Osteoblast (primary cell): ENCODE measurements around the gene GALR3. TPM values are rescaled to one million over a fixed set of nuclear protein-coding genes. Genes with fewer than 3 reads are reported as not detected.

ENCODE experiments used
- DNase-seq: peaks from one replicate; pipeline ENCODE4 v3.0.0; 2011; ENCODE audit warnings: low spot score, mixed read lengths; ENCODE audit not compliant: insufficient read length; ENCODE audit errors: missing footprints
- H2AFZ ChIP-seq: 2 replicates; pipeline ENCODE4 v1.6.0; 2011; ENCODE audit warnings: mild to moderate bottlenecking, low read length
- H3K27ac ChIP-seq: 2 replicates; pipeline ENCODE4 v1.5.1; 2011; ENCODE audit warnings: mild to moderate bottlenecking, low read depth, low read length, moderate library complexity
- H3K27me3 ChIP-seq: 2 replicates; pipeline ENCODE4 v1.6.0; 2012; ENCODE audit warnings: mild to moderate bottlenecking, control low read depth, inconsistent platforms, low read length, moderate library complexity; ENCODE audit not compliant: insufficient read depth
- H3K36me3 ChIP-seq: 2 replicates; pipeline ENCODE4 v1.5.1; 2011; ENCODE audit warnings: mild to moderate bottlenecking, low read length, control low read depth, moderate library complexity; ENCODE audit not compliant: insufficient read depth
- H3K4me1 ChIP-seq: 2 replicates; pipeline ENCODE4 v1.5.1; 2011; ENCODE audit warnings: mild to moderate bottlenecking, low read length, control low read depth, moderate library complexity; ENCODE audit not compliant: insufficient read depth
- H3K4me2 ChIP-seq: 2 replicates; pipeline ENCODE4 v1.6.0; 2011; ENCODE audit warnings: mild to moderate bottlenecking, low read length; ENCODE audit not compliant: insufficient read depth
- H3K4me3 ChIP-seq: fragments of 200-600 bp; sonication (generic); 3 replicates; pipeline ENCODE4 v1.5.1; 2012; ENCODE audit warnings: mild to moderate bottlenecking, low read length, inconsistent platforms; ENCODE audit not compliant: insufficient read depth
- H3K79me2 ChIP-seq: 2 replicates; pipeline ENCODE4 v1.6.0; 2012; ENCODE audit warnings: mild to moderate bottlenecking, low read length, control low read depth, inconsistent platforms; ENCODE audit not compliant: insufficient read depth
- H3K9me3 ChIP-seq: 2 replicates; pipeline ENCODE4 v1.5.1; 2011; ENCODE audit warnings: low read depth, low read length, control low read depth
- H4K20me1 ChIP-seq: 2 replicates; pipeline ENCODE4 v1.6.0; 2012; ENCODE audit warnings: mild to moderate bottlenecking, low read length, control low read depth; ENCODE audit not compliant: insufficient read depth
- total RNA-seq: library from RNA; depleted of rRNA; stranded (reverse); fragments of >200 nt; gene quantifications from 2 replicates; pipeline ENCODE4 v1.2.3, GENCODE V29; 2012
- TF ChIP-seq, protein P1 (sequence below): IDR thresholded peaks from 2 replicates; pipeline ENCODE4 v1.5.1; 2011; ENCODE audit warnings: mild to moderate bottlenecking, low read depth, low read length, moderate library complexity; ENCODE audit errors: extremely low read depth

Gene GALR3
- total RNA-seq, 1 donor = not detected

DNA sequence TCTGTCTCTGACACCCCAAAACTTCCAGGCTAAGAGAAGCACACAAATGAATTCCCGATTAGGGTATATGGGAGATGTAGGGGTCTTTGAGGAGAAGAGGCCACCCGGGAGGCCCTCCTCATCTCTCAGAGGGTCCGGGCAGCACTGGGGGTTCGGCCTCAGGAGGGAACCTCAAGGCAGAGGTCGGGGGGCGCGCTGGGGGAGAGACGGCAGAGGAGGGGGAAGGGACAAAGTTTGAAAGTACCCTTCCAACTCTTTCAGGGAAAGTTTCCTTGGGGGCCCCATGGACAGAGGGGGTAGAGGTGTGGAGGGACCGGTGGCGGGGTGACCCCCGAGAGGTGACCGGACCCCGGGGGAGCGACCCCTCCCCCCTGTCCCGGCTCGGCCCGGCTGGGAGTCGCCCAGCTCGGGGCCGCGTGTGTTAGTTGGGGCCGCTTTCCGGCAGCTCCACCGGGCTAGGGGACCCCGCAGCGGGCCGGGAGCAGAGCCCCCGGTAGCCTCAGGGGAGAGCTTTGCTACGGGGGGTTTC lies 18.8 kb upstream of the GALR3 start:
- TF ChIP-seq, protein P1, sequence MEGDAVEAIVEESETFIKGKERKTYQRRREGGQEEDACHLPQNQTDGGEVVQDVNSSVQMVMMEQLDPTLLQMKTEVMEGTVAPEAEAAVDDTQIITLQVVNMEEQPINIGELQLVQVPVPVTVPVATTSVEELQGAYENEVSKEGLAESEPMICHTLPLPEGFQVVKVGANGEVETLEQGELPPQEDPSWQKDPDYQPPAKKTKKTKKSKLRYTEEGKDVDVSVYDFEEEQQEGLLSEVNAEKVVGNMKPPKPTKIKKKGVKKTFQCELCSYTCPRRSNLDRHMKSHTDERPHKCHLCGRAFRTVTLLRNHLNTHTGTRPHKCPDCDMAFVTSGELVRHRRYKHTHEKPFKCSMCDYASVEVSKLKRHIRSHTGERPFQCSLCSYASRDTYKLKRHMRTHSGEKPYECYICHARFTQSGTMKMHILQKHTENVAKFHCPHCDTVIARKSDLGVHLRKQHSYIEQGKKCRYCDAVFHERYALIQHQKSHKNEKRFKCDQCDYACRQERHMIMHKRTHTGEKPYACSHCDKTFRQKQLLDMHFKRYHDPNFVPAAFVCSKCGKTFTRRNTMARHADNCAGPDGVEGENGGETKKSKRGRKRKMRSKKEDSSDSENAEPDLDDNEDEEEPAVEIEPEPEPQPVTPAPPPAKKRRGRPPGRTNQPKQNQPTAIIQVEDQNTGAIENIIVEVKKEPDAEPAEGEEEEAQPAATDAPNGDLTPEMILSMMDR = no peak
- Histone ChIP-seq H3K9me3 (no peaks in the 10 kb centered on the region), H3K4me1 (peaks cover 30% of the 10 kb centered on the region), H3K27me3 (no peaks in the 10 kb centered on the region), H3K4me2 (peak overlapping the region; percentile 98), H4K20me1 (peaks cover 2% of the 10 kb centered on the region), H3K79me2 (peaks cover 13% of the 10 kb centered on the region), H3K36me3 (no peaks in the 10 kb centered on the region), H3K4me3 (peak overlapping the region; percentile 84), H2AFZ (peak overlapping the region; percentile 66), H3K27ac (peak overlapping the region; percentile 82)
- DNase-seq = peak; percentile 95

GRCh38 chr22:37804881-37805809 lies 18.0 kb upstream of the GALR3 start:
- Histone ChIP-seq H3K9me3 (no peaks in the 10 kb centered on the region), H3K79me2 (peaks cover 13% of the 10 kb centered on the region), H3K4me1 (peaks cover 30% of the 10 kb centered on the region), H3K27ac (peak overlapping the region; percentile 82), H3K4me2 (peak overlapping the region; percentile 98), H2AFZ (peak overlapping the region; percentile 91), H4K20me1 (peaks cover 2% of the 10 kb centered on the region), H3K36me3 (no peaks in the 10 kb centered on the region), H3K27me3 (no peaks in the 10 kb centered on the region), H3K4me3 (peak overlapping the region; percentile 84)
- peak; percentile 97 for DNase-seq
- TF ChIP-seq, protein P1 = no peak

DNA sequence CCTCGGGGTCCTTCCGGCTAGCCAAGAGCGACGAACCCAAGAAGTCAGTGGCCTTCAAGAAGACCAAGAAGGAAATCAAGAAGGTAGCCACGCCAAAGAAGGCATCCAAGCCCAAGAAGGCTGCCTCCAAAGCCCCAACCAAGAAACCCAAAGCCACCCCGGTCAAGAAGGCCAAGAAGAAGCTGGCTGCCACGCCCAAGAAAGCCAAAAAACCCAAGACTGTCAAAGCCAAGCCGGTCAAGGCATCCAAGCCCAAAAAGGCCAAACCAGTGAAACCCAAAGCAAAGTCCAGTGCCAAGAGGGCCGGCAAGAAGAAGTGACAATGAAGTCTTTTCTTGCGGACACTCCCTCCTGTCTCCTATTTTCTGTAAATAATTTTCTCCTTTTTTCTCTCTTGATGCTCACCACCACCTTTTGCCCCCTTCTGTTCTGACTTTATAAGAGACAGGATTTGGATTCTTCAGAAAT lies 17.3 kb upstream of the GALR3 start:
- H3K27me3 ChIP-seq = no peaks in the 10 kb centered on the region
- H3K4me1 ChIP-seq = peaks cover 30% of the 10 kb centered on the region
- no peaks in the 10 kb centered on the region for H3K36me3 ChIP-seq
- DNase-seq = peak; percentile 69
- peaks cover 2% of the 10 kb centered on the region for H4K20me1 ChIP-seq
- H2AFZ ChIP-seq = peak overlapping the region; percentile 91
- peaks cover 13% of the 10 kb centered on the region for H3K79me2 ChIP-seq
- peak overlapping the region; percentile 84 for H3K4me3 ChIP-seq
- peak overlapping the region; percentile 82 for H3K27ac ChIP-seq
- peak overlapping the region; percentile 98 for H3K4me2 ChIP-seq
- H3K9me3 ChIP-seq = no peaks in the 10 kb centered on the region
- TF ChIP-seq, protein P1 = no peak
